Measurements from ENCODE around the gene WIPF3. TPM values are rescaled to one million over a fixed set of nuclear protein-coding genes. Genes with fewer than 3 reads are reported as not detected.

The WIPF3 gene
- total and polyA plus RNA-seq, 4 donors = 0.20 to 2.8 (median 0.29) TPM

GRCh38 chr7:29866490-29866930, 60.2 kb downstream of the WIPF3 start:
- no peak for TF ChIP-seq CTCF (IDR thresholded peaks at IDR 0.05; ENCODE audit: control extremely low read depth, extremely low read depth)
- WGBS, 2 donors = 6 to 10% methylated on average over 3 of the region's 3 CpGs
- H3K4me1 ChIP-seq (ENCODE audit: control insufficient read depth in 5 of 5, insufficient read depth in 5 of 5, low read length in 5 of 5) = peaks cover 0 to 10% (median 3%) of the 10 kb centered on the region in 5 donors
- peak; percentile 56 to 79 (median 58) for DNase-seq
- H3K9me3 ChIP-seq (ENCODE audit: control insufficient read depth in 4 of 4, insufficient read depth in 3 of 4, low read length in 3 of 4) = no peaks in the 10 kb centered on the region
- H3K36me3 ChIP-seq (ENCODE audit: control insufficient read depth in 4 of 4, insufficient read depth in 4 of 4, low read length in 4 of 4) = no peaks in the 10 kb centered on the region
- ATAC-seq (ENCODE audit: insufficient read depth, low FRiP score) = peak; percentile 67
- H3K27ac ChIP-seq (ENCODE audit: low read depth in 1 of 2, low read length in 1 of 2) = no peak overlapping the region
- H3K27me3 ChIP-seq (ENCODE audit: control insufficient read depth in 3 of 3, insufficient read depth in 3 of 3, low read length in 2 of 3) = no peaks in the 10 kb centered on the region
- no peak overlapping the region for H3K9ac ChIP-seq (ENCODE audit: insufficient read depth in 1 of 2, low read length in 2 of 2)
- no peak overlapping the region for H3K4me3 ChIP-seq

- Histone ChIP-seq H3K9ac (ENCODE audit: insufficient read depth in 1 of 2, low read length in 2 of 2) (no peak overlapping the region), H3K4me3 (no peak overlapping the region), H3K36me3 (ENCODE audit: control insufficient read depth in 4 of 4, insufficient read depth in 4 of 4, low read length in 4 of 4) (no peaks in the 10 kb centered on the region), H3K27me3 (ENCODE audit: control insufficient read depth in 3 of 3, insufficient read depth in 3 of 3, low read length in 2 of 3) (no peaks in the 10 kb centered on the region), H3K9me3 (ENCODE audit: control insufficient read depth in 4 of 4, insufficient read depth in 3 of 4, low read length in 3 of 4) (no peaks in the 10 kb centered on the region), H3K4me1 (ENCODE audit: control insufficient read depth in 5 of 5, insufficient read depth in 5 of 5, low read length in 5 of 5) (peaks cover 0 to 2% (median 0%) of the 10 kb centered on the region in 5 donors), H3K27ac (ENCODE audit: low read depth in 1 of 2, low read length in 1 of 2) (no peak overlapping the region)
- no peak for TF ChIP-seq CTCF (IDR thresholded peaks at IDR 0.05; ENCODE audit: control extremely low read depth, extremely low read depth)
- 45 to 47% methylated on average over 5 of the region's 5 CpGs for WGBS, 2 donors
- ATAC-seq (ENCODE audit: insufficient read depth, low FRiP score) (no peak), DNase-seq (peak in 2 of 3 donors; percentile 30 to 52)
Measured at GRCh38 chr7:29871787-29872398, 65.6 kb downstream of the WIPF3 start.

GRCh38 chr7:29873644-29874294, 67.5 kb downstream of the WIPF3 start:
- H3K36me3 ChIP-seq (ENCODE audit: control insufficient read depth in 4 of 4, insufficient read depth in 4 of 4, low read length in 4 of 4) = no peaks in the 10 kb centered on the region
- no peaks in the 10 kb centered on the region for H3K9me3 ChIP-seq (ENCODE audit: control insufficient read depth in 4 of 4, insufficient read depth in 3 of 4, low read length in 3 of 4)
- H3K27ac ChIP-seq (ENCODE audit: low read depth in 1 of 2, low read length in 1 of 2) = no peak overlapping the region
- DNase-seq = no peak
- H3K4me1 ChIP-seq (ENCODE audit: control insufficient read depth in 5 of 5, insufficient read depth in 5 of 5, low read length in 5 of 5) = no peaks in the 10 kb centered on the region
- TF ChIP-seq CTCF (IDR thresholded peaks at IDR 0.05; ENCODE audit: control extremely low read depth, extremely low read depth) = no peak
- no peak for ATAC-seq (ENCODE audit: insufficient read depth, low FRiP score)
- WGBS, 2 donors = 94% methylated on average over 4 of the region's 4 CpGs
- no peak overlapping the region for H3K4me3 ChIP-seq
- no peaks in the 10 kb centered on the region for H3K27me3 ChIP-seq (ENCODE audit: control insufficient read depth in 3 of 3, insufficient read depth in 3 of 3, low read length in 2 of 3)
- no peak overlapping the region for H3K9ac ChIP-seq (ENCODE audit: insufficient read depth in 1 of 2, low read length in 2 of 2)
